ENCODE results near the gene FAM110D. TPM values are rescaled to one million over a fixed set of nuclear protein-coding genes. Genes with fewer than 3 reads are reported as not detected.

Gene FAM110D
- total and polyA plus RNA-seq, 10 of the 15 experiments (the other 5 are each of a cell fraction or from before 2014, with no cell fraction given), result 0.06 TPM; not detected in 9

- Histone ChIP-seq H3K4me1 (ENCODE audit: control insufficient read depth, insufficient read depth, low read length) (peaks cover 12% of the 10 kb centered on the region), H4K20me1 (ENCODE audit: control insufficient read depth, insufficient read depth) (no peaks in the 10 kb centered on the region), H3K27me3 (replicated peaks in 1 of 2; ENCODE audit: control insufficient read depth in 2 of 2, insufficient read depth in 2 of 2, low read length in 1 of 2) (no peaks in the 10 kb centered on the region), H3K27ac (ENCODE audit: control insufficient read depth, insufficient read depth) (no peak overlapping the region), H2AFZ (ENCODE audit: control insufficient read depth, low read depth, low read length) (no peak overlapping the region), H3K36me3 (ENCODE audit: control insufficient read depth in 2 of 2, insufficient read depth in 2 of 2, low read length in 1 of 2) (no peaks in the 10 kb centered on the region), H3K4me3 (no peak overlapping the region), H3K79me2 (ENCODE audit: control insufficient read depth, insufficient read depth, low read length) (peaks cover 18% of the 10 kb centered on the region), H3K9ac (ENCODE audit: control insufficient read depth, insufficient read depth, low read length) (no peak overlapping the region), H3K9me3 (replicated peaks; ENCODE audit: control insufficient read depth, insufficient read depth, low read length) (no peaks in the 10 kb centered on the region), H3K4me2 (ENCODE audit: control insufficient read depth, insufficient read depth) (no peak overlapping the region)
- ChIA-PET CTCF (interaction anchor here (0.6 to 11.5 kb wide), 5 partner anchors 20 to 214 kb away, joined by 3 to 235 read pairs (median 4); partner anchors contain the start of gene ZNF593), RAD21 (ENCODE audit: unreplicated experiment) (interaction anchor here (1.5 kb wide), 1 partner anchor 35 kb away, joined by 7 read pairs; no protein-coding TSS in a partner anchor), POLR2A (interaction anchor here (0.6 to 2.9 kb wide), 3 partner anchors 17 to 126 kb away, joined by 3 to 13 read pairs (median 3); no protein-coding TSS in a partner anchor), SMC1A (ENCODE audit: uncharacterized antibody, unreplicated experiment) (interaction anchor here (1.3 to 1.8 kb wide), 4 partner anchors 11 to 35 kb away, joined by 5 to 9 read pairs (median 6); no protein-coding TSS in a partner anchor)
- BruUV-seq (replicated peaks), result no TSS peak
- in situ Hi-C loops (cut with MboI), result loop anchor here (5.0 kb wide), 2 partner anchors 38 to 123 kb away; partner anchors contain the start of gene CEP85
- ATAC-seq (no peak), FAIRE-seq (no peak), DNase-seq (ENCODE audit: low read depth, low spot score) (no peak)
- TF ChIP-seq PKNOX1 (IDR thresholded peaks at IDR 0.05), result no peak
- no peak for TF ChIP-seq KAT2A (conservative IDR thresholded peaks at IDR 0.05; ENCODE audit: control insufficient read depth, low read depth, low read length)
- TF ChIP-seq STAT1 (conservative IDR thresholded peaks at IDR 0.05), result no peak
- TF ChIP-seq IRF3 (IDR thresholded peaks at IDR 0.05), result no peak
- no peak for TF ChIP-seq RCOR1 (conservative IDR thresholded peaks at IDR 0.05; ENCODE audit: low read depth, low read length)
- TF ChIP-seq SRF (IDR thresholded peaks at IDR 0.05; ENCODE audit: low read depth in 2 of 2, low read length in 2 of 2), result no peak
- TF ChIP-seq SREBF1 (IDR thresholded peaks at IDR 0.05; ENCODE audit: low read length), result no peak
- TF ChIP-seq TAF1 (IDR thresholded peaks at IDR 0.05; ENCODE audit: borderline replicate concordance, low read depth, low read length), result no peak
- TF ChIP-seq BACH1 (IDR thresholded peaks at IDR 0.05; ENCODE audit: borderline replicate concordance), result no peak
- TF ChIP-seq SMARCA5 (IDR thresholded peaks at IDR 0.05), result no peak
- no peak for TF ChIP-seq ZNF274 (IDR thresholded peaks at IDR 0.05; ENCODE audit: insufficient read depth, insufficient read length)
- TF ChIP-seq CUX1 (IDR thresholded peaks at IDR 0.05; ENCODE audit: insufficient replicate concordance, low read depth, low read length), result no peak
- intact Hi-C loops (cut with micrococcal nuclease; ENCODE audit: unreplicated experiment), result loop anchor here (2.0 to 5.0 kb wide), 5 partner anchors 53 to 308 kb away; partner anchors contain the start of genes CD52 and CEP85
- WGBS (ENCODE audit: insufficient coverage, insufficient replicate concordance, low lambda C conversion rate, missing lambda C conversion rate), result 79% methylated on average over 5 of the region's 5 CpGs
Observed at GRCh38 chr1:26109229-26110164, 49.4 kb upstream of the FAM110D start.
